Measurements from ENCODE around the gene KRT86. TPM values are rescaled to one million over a fixed set of nuclear protein-coding genes. Genes with fewer than 3 reads are reported as not detected.

KRT86 gene
- total and polyA plus RNA-seq, 2 experiments from 2014 or later: 0.16 TPM; not detected in 1

DNA sequence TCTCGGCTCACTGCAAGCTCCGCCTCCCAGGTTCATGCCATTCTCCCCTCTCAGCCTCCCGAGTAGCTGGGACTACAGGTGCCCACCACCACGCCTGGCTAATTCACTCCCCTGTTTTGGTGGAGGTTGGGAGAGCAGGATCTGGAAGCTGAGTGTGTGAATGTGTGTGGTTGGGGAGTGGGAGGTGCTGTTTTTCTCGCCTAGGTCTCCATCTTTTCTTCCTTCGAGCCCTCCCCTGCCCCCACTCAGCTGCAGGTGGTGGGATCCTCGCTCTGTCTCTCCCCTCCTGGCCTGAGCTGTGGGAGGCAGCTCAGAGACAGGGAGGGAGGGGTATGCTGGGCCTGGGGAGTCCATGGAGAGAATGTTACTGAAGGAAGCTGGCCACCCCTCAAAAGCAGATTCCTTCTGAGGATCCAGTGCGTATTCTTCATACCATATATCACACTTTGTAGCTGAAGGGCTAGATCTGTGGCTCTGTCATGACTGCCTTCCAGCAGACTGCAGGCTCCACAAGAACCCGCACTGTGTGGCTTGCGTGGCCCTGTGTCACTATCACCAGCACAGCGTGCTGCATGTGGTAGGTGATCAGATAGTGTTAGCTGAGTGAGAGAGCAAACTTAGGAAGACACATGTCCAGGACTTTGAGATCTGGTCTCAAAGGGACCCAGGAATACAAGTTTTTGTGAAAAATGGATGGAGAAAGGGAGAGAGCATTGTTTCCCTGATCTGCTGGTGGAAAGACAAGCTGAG lies 44.0 kb downstream of the KRT86 start:
- H3K9me3 Mint-ChIP-seq: no peaks in the 10 kb centered on the region
- Histone ChIP-seq H3K79me2 (replicated peaks; ENCODE audit: insufficient read depth) (no peaks in the 10 kb centered on the region), H3K4me3 (no peak overlapping the region), H3K4me1 (ENCODE audit: insufficient read depth) (no peaks in the 10 kb centered on the region), H3K36me3 (ENCODE audit: insufficient read depth) (no peaks in the 10 kb centered on the region), H3F3A (replicated peaks; ENCODE audit: low read depth) (no peaks in the 10 kb centered on the region), H3K9me2 (ENCODE audit: insufficient read depth) (no peaks in the 10 kb centered on the region), H4K20me1 (replicated peaks; ENCODE audit: insufficient read depth) (no peaks in the 10 kb centered on the region), H3K27ac (ENCODE audit: low read depth) (no peak overlapping the region), H3K27me3 (ENCODE audit: insufficient read depth) (no peaks in the 10 kb centered on the region), H3K4me2 (no peak overlapping the region), H2AFZ (no peak overlapping the region)
- H3K27ac Mint-ChIP-seq: no peak overlapping the region
- DNase-seq (ENCODE audit: low spot score): no peak
- H3K4me1 Mint-ChIP-seq: no peaks in the 10 kb centered on the region
- no peak overlapping the region for H3K4me3 Mint-ChIP-seq
- H3K36me3 Mint-ChIP-seq (ENCODE audit: low read depth): no peaks in the 10 kb centered on the region
- no peak for ATAC-seq
- TF ChIP-seq, protein P1, sequence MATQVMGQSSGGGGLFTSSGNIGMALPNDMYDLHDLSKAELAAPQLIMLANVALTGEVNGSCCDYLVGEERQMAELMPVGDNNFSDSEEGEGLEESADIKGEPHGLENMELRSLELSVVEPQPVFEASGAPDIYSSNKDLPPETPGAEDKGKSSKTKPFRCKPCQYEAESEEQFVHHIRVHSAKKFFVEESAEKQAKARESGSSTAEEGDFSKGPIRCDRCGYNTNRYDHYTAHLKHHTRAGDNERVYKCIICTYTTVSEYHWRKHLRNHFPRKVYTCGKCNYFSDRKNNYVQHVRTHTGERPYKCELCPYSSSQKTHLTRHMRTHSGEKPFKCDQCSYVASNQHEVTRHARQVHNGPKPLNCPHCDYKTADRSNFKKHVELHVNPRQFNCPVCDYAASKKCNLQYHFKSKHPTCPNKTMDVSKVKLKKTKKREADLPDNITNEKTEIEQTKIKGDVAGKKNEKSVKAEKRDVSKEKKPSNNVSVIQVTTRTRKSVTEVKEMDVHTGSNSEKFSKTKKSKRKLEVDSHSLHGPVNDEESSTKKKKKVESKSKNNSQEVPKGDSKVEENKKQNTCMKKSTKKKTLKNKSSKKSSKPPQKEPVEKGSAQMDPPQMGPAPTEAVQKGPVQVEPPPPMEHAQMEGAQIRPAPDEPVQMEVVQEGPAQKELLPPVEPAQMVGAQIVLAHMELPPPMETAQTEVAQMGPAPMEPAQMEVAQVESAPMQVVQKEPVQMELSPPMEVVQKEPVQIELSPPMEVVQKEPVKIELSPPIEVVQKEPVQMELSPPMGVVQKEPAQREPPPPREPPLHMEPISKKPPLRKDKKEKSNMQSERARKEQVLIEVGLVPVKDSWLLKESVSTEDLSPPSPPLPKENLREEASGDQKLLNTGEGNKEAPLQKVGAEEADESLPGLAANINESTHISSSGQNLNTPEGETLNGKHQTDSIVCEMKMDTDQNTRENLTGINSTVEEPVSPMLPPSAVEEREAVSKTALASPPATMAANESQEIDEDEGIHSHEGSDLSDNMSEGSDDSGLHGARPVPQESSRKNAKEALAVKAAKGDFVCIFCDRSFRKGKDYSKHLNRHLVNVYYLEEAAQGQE (IDR thresholded peaks at IDR 0.05; ENCODE audit: unreplicated experiment): no peak
- TF ChIP-seq, protein P2, sequence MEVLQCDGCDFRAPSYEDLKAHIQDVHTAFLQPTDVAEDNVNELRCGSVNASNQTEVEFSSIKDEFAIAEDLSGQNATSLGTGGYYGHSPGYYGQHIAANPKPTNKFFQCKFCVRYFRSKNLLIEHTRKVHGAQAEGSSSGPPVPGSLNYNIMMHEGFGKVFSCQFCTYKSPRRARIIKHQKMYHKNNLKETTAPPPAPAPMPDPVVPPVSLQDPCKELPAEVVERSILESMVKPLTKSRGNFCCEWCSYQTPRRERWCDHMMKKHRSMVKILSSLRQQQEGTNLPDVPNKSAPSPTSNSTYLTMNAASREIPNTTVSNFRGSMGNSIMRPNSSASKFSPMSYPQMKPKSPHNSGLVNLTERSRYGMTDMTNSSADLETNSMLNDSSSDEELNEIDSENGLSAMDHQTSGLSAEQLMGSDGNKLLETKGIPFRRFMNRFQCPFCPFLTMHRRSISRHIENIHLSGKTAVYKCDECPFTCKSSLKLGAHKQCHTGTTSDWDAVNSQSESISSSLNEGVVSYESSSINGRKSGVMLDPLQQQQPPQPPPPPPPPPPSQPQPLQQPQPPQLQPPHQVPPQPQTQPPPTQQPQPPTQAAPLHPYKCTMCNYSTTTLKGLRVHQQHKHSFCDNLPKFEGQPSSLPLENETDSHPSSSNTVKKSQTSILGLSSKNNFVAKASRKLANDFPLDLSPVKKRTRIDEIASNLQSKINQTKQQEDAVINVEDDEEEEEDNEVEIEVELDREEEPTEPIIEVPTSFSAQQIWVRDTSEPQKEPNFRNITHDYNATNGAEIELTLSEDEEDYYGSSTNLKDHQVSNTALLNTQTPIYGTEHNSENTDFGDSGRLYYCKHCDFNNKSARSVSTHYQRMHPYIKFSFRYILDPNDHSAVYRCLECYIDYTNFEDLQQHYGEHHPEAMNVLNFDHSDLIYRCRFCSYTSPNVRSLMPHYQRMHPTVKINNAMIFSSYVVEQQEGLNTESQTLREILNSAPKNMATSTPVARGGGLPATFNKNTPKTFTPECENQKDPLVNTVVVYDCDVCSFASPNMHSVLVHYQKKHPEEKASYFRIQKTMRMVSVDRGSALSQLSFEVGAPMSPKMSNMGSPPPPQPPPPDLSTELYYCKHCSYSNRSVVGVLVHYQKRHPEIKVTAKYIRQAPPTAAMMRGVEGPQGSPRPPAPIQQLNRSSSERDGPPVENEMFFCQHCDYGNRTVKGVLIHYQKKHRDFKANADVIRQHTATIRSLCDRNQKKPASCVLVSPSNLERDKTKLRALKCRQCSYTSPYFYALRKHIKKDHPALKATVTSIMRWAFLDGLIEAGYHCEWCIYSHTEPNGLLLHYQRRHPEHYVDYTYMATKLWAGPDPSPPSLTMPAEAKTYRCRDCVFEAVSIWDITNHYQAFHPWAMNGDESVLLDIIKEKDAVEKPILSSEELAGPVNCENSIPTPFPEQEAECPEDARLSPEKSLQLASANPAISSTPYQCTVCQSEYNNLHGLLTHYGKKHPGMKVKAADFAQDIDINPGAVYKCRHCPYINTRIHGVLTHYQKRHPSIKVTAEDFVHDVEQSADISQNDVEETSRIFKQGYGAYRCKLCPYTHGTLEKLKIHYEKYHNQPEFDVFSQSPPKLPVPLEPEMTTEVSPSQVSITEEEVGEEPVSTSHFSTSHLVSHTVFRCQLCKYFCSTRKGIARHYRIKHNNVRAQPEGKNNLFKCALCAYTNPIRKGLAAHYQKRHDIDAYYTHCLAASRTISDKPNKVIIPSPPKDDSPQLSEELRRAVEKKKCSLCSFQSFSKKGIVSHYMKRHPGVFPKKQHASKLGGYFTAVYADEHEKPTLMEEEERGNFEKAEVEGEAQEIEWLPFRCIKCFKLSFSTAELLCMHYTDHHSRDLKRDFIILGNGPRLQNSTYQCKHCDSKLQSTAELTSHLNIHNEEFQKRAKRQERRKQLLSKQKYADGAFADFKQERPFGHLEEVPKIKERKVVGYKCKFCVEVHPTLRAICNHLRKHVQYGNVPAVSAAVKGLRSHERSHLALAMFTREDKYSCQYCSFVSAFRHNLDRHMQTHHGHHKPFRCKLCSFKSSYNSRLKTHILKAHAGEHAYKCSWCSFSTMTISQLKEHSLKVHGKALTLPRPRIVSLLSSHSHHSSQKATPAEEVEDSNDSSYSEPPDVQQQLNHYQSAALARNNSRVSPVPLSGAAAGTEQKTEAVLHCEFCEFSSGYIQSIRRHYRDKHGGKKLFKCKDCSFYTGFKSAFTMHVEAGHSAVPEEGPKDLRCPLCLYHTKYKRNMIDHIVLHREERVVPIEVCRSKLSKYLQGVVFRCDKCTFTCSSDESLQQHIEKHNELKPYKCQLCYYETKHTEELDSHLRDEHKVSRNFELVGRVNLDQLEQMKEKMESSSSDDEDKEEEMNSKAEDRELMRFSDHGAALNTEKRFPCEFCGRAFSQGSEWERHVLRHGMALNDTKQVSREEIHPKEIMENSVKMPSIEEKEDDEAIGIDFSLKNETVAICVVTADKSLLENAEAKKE (CRISPR knock-in tag; IDR thresholded peaks at IDR 0.05): no peak
- no peak for TF ChIP-seq EZH2phosphoT487 (IDR thresholded peaks at IDR 0.05; ENCODE audit: unreplicated experiment)
- peaks cover 14% of the 10 kb centered on the region for H3K27me3 Mint-ChIP-seq (ENCODE audit: insufficient read depth, low read depth, poor library complexity)
